ENCODE measurements around the gene TNFRSF6B. TPM values are rescaled to one million over a fixed set of nuclear protein-coding genes. Genes with fewer than 3 reads are reported as not detected.
"Not testable (repeated sequence)": the region's sequence is repeated elsewhere in the genome, so short reads cannot be mapped to it uniquely, and the experiment has no call there.

The TNFRSF6B gene
- total RNA-seq, 1 experiment from 2014 or later: 4.6 TPM

- Histone ChIP-seq H4K20me1 (ENCODE audit: insufficient read depth, low read depth, low read length) (peaks cover 13% of the 10 kb centered on the region; the same call in 1 of the 2 replicates), H2AFZ (ENCODE audit: low read length) (no peak overlapping the region), H3K27ac (ENCODE audit: low read length) (no peak overlapping the region), H3K9me2 (replicated peaks; ENCODE audit: insufficient read depth, low read length) (no peaks in the 10 kb centered on the region), H3K4me1 (ENCODE audit: low read length) (peaks cover 17% of the 10 kb centered on the region), H3K79me2 (ENCODE audit: low read length) (peaks cover 84% of the 10 kb centered on the region), H3K4me3 (ENCODE audit: low read length) (no peak overlapping the region), H3K4me2 (ENCODE audit: low read depth, low read length, poor library complexity, severe bottlenecking) (no peak overlapping the region), H3K36me3 (ENCODE audit: insufficient read depth, low read length) (peaks cover 44% of the 10 kb centered on the region), H3K27me3 (ENCODE audit: low read length) (no peaks in the 10 kb centered on the region), H3K9ac (ENCODE audit: low read length) (no peak overlapping the region), H3K9me3 (ENCODE audit: low read length) (no peaks in the 10 kb centered on the region)
- DNase-seq: no peak
Observed at GRCh38 chr20:63711085-63711645, 14.7 kb downstream of the TNFRSF6B start.

- Histone ChIP-seq H3K27ac (ENCODE audit: low read length) (no peak overlapping the region), H3K36me3 (ENCODE audit: insufficient read depth, low read length) (peaks cover 50% of the 10 kb centered on the region), H3K4me3 (ENCODE audit: low read length) (no peak overlapping the region), H3K9me2 (replicated peaks; ENCODE audit: insufficient read depth, low read length) (no peaks in the 10 kb centered on the region), H3K4me2 (ENCODE audit: low read depth, low read length, poor library complexity, severe bottlenecking) (no peak overlapping the region), H3K9ac (ENCODE audit: low read length) (no peak overlapping the region), H4K20me1 (ENCODE audit: insufficient read depth, low read depth, low read length) (peaks cover 5% of the 10 kb centered on the region; the same call in 1 of the 2 replicates), H2AFZ (ENCODE audit: low read length) (no peak overlapping the region), H3K4me1 (ENCODE audit: low read length) (peaks cover 11% of the 10 kb centered on the region), H3K9me3 (ENCODE audit: low read length) (no peaks in the 10 kb centered on the region), H3K79me2 (ENCODE audit: low read length) (peaks cover 81% of the 10 kb centered on the region), H3K27me3 (ENCODE audit: low read length) (no peaks in the 10 kb centered on the region)
- DNase-seq: no peak
Observed at GRCh38 chr20:63712191-63712590, 15.7 kb downstream of the TNFRSF6B start.

GRCh38 chr20:63714858-63715257 is 18.4 kb downstream of the TNFRSF6B start:
- DNase-seq: no peak
- H4K20me1 ChIP-seq (ENCODE audit: insufficient read depth, low read depth, low read length): no peaks in the 10 kb centered on the region
- H3K4me2 ChIP-seq (ENCODE audit: low read depth, low read length, poor library complexity, severe bottlenecking): no peak overlapping the region

GRCh38 chr20:63718996-63719395 is 22.5 kb downstream of the TNFRSF6B start:
- no peak for DNase-seq
- Histone ChIP-seq H3K36me3 (ENCODE audit: insufficient read depth, low read length) (peaks cover 47% of the 10 kb centered on the region), H3K4me2 (ENCODE audit: low read depth, low read length, poor library complexity, severe bottlenecking) (no peak overlapping the region), H3K4me1 (ENCODE audit: low read length) (no peaks in the 10 kb centered on the region), H3K9me2 (replicated peaks; ENCODE audit: insufficient read depth, low read length) (no peaks in the 10 kb centered on the region), H3K79me2 (ENCODE audit: low read length) (peaks cover 59% of the 10 kb centered on the region), H3K27me3 (ENCODE audit: low read length) (no peaks in the 10 kb centered on the region), H2AFZ (ENCODE audit: low read length) (no peak overlapping the region), H3K27ac (ENCODE audit: low read length) (no peak overlapping the region), H3K9ac (ENCODE audit: low read length) (no peak overlapping the region), H3K9me3 (ENCODE audit: low read length) (no peaks in the 10 kb centered on the region), H3K4me3 (ENCODE audit: low read length) (no peak overlapping the region), H4K20me1 (ENCODE audit: insufficient read depth, low read depth, low read length) (no peaks in the 10 kb centered on the region)

More at GRCh38 chr20:63714858-63715257, 18.4 kb downstream of the TNFRSF6B start:
- no peak overlapping the region for H2AFZ ChIP-seq (ENCODE audit: low read length)
- no peak overlapping the region for H3K9ac ChIP-seq (ENCODE audit: low read length)
- peaks cover 65% of the 10 kb centered on the region for H3K36me3 ChIP-seq (ENCODE audit: insufficient read depth, low read length)
- H3K27me3 ChIP-seq (ENCODE audit: low read length): no peaks in the 10 kb centered on the region
- H3K4me3 ChIP-seq (ENCODE audit: low read length): no peak overlapping the region
- H3K4me1 ChIP-seq (ENCODE audit: low read length): no peaks in the 10 kb centered on the region
- H3K79me2 ChIP-seq (ENCODE audit: low read length): peaks cover 75% of the 10 kb centered on the region
- no peaks in the 10 kb centered on the region for H3K9me3 ChIP-seq (ENCODE audit: low read length)
- H3K27ac ChIP-seq (ENCODE audit: low read length): no peak overlapping the region
- H3K9me2 ChIP-seq (replicated peaks; ENCODE audit: insufficient read depth, low read length): no peaks in the 10 kb centered on the region

- H3K4me2 ChIP-seq (ENCODE audit: low read depth, low read length, poor library complexity, severe bottlenecking); H3K4me1 ChIP-seq (ENCODE audit: low read length); H3K9me2 ChIP-seq (replicated peaks; ENCODE audit: insufficient read depth, low read length); H3K9me3 ChIP-seq (ENCODE audit: low read length); DNase-seq; H3K9ac ChIP-seq (ENCODE audit: low read length); H3K4me3 ChIP-seq (ENCODE audit: low read length); H4K20me1 ChIP-seq (ENCODE audit: insufficient read depth, low read depth, low read length); H3K27ac ChIP-seq (ENCODE audit: low read length); H2AFZ ChIP-seq (ENCODE audit: low read length); H3K27me3 ChIP-seq (ENCODE audit: low read length): not testable (repeated sequence)
- peaks cover 36% of the 10 kb centered on the region for H3K79me2 ChIP-seq (ENCODE audit: low read length)
- H3K36me3 ChIP-seq (ENCODE audit: insufficient read depth, low read length): peaks cover 22% of the 10 kb centered on the region
Observed at GRCh38 chr20:63722967-63723622, 26.6 kb downstream of the TNFRSF6B start.

- not testable (repeated sequence) for H3K36me3 ChIP-seq (ENCODE audit: insufficient read depth, low read length); H3K4me1 ChIP-seq (ENCODE audit: low read length); DNase-seq; H2AFZ ChIP-seq (ENCODE audit: low read length); H3K9me2 ChIP-seq (replicated peaks; ENCODE audit: insufficient read depth, low read length); H3K9me3 ChIP-seq (ENCODE audit: low read length); H3K4me3 ChIP-seq (ENCODE audit: low read length); H3K27ac ChIP-seq (ENCODE audit: low read length); H4K20me1 ChIP-seq (ENCODE audit: insufficient read depth, low read depth, low read length); H3K27me3 ChIP-seq (ENCODE audit: low read length); H3K4me2 ChIP-seq (ENCODE audit: low read depth, low read length, poor library complexity, severe bottlenecking); H3K9ac ChIP-seq (ENCODE audit: low read length)
- peaks cover 22% of the 10 kb centered on the region for H3K79me2 ChIP-seq (ENCODE audit: low read length)
Observed at GRCh38 chr20:63730189-63730733, 33.8 kb downstream of the TNFRSF6B start.

- no peaks in the 10 kb centered on the region for H3K9me2 ChIP-seq (replicated peaks; ENCODE audit: insufficient read depth, low read length)
- H3K27ac ChIP-seq (ENCODE audit: low read length): no peak overlapping the region
- H3K27me3 ChIP-seq (ENCODE audit: low read length): no peaks in the 10 kb centered on the region
- H3K9ac ChIP-seq (ENCODE audit: low read length): no peak overlapping the region
- H3K4me2 ChIP-seq (ENCODE audit: low read depth, low read length, poor library complexity, severe bottlenecking): no peak overlapping the region
- H3K4me1 ChIP-seq (ENCODE audit: low read length): peaks cover 8% of the 10 kb centered on the region
- peaks cover 11% of the 10 kb centered on the region for H4K20me1 ChIP-seq (ENCODE audit: insufficient read depth, low read depth, low read length)
- no peaks in the 10 kb centered on the region for H3K36me3 ChIP-seq (ENCODE audit: insufficient read depth, low read length)
- no peak for DNase-seq
- H2AFZ ChIP-seq (ENCODE audit: low read length): no peak overlapping the region
- no peak overlapping the region for H3K4me3 ChIP-seq (ENCODE audit: low read length)
- no peaks in the 10 kb centered on the region for H3K9me3 ChIP-seq (ENCODE audit: low read length)
- H3K79me2 ChIP-seq (ENCODE audit: low read length): peaks cover 20% of the 10 kb centered on the region
Observed at GRCh38 chr20:63731410-63731809, 35.0 kb downstream of the TNFRSF6B start.

GRCh38 chr20:63732118-63733095 is 36.0 kb downstream of the TNFRSF6B start:
- no peaks in the 10 kb centered on the region for H3K9me3 ChIP-seq (ENCODE audit: low read length)
- H3K27ac ChIP-seq (ENCODE audit: low read length): no peak overlapping the region
- DNase-seq: no peak
- no peaks in the 10 kb centered on the region for H3K27me3 ChIP-seq (ENCODE audit: low read length)
- H3K9me2 ChIP-seq (replicated peaks; ENCODE audit: insufficient read depth, low read length): no peaks in the 10 kb centered on the region
- H3K4me3 ChIP-seq (ENCODE audit: low read length): no peak overlapping the region
- H2AFZ ChIP-seq (ENCODE audit: low read length): no peak overlapping the region
- no peaks in the 10 kb centered on the region; the same call in 1 of the 2 replicates for H3K36me3 ChIP-seq (ENCODE audit: insufficient read depth, low read length)
- no peak overlapping the region for H3K9ac ChIP-seq (ENCODE audit: low read length)
- peaks cover 17% of the 10 kb centered on the region for H3K4me1 ChIP-seq (ENCODE audit: low read length)
- H4K20me1 ChIP-seq (ENCODE audit: insufficient read depth, low read depth, low read length): peaks cover 20% of the 10 kb centered on the region
- H3K4me2 ChIP-seq (ENCODE audit: low read depth, low read length, poor library complexity, severe bottlenecking): no peak overlapping the region
- peaks cover 20% of the 10 kb centered on the region for H3K79me2 ChIP-seq (ENCODE audit: low read length)

Measured in Karpas-422 (cell line).